Neuronal stem cell (in vitro differentiated cells): ENCODE data around the gene NPHP1.

Source experiments
- DNase-seq: peaks from one replicate; pipeline ENCODE4 v3.0.0-alpha.2; 2013; ENCODE audit warnings: low spot score
- H2AFZ ChIP-seq: one replicate; pipeline ENCODE4 v1.6.1; 2013; ENCODE audit warnings: mild to moderate bottlenecking, low read length, inconsistent platforms
- H2AK5ac ChIP-seq: 2 replicates; pipeline ENCODE4 v1.6.1; 2013; ENCODE audit warnings: low read depth, mild to moderate bottlenecking, inconsistent platforms, low read length, moderate library complexity, mixed read lengths
- H2BK120ac ChIP-seq: 2 replicates; pipeline ENCODE4 v1.6.1; 2013; ENCODE audit warnings: low read depth, mild to moderate bottlenecking, inconsistent platforms, low read length, moderate library complexity, mixed read lengths
- H2BK12ac ChIP-seq: one replicate; pipeline ENCODE4 v1.6.1; 2013; ENCODE audit warnings: low read length, inconsistent platforms
- H2BK15ac ChIP-seq: 2 replicates; pipeline ENCODE4 v1.6.1; 2013; ENCODE audit warnings: mild to moderate bottlenecking, low read length, inconsistent platforms, mixed read lengths
- H2BK5ac ChIP-seq: one replicate; pipeline ENCODE4 v1.6.1; 2013; ENCODE audit warnings: inconsistent platforms, mild to moderate bottlenecking, low read length, moderate library complexity
- H3K14ac ChIP-seq: one replicate; pipeline ENCODE4 v1.6.1; 2013; ENCODE audit warnings: low read length, inconsistent platforms
- H3K18ac ChIP-seq: 2 replicates; pipeline ENCODE4 v1.6.1; 2013; ENCODE audit warnings: low read length, inconsistent platforms
- H3K23ac ChIP-seq: 2 replicates; pipeline ENCODE4 v1.6.1; 2013; ENCODE audit warnings: low read depth, mild to moderate bottlenecking, mixed read lengths, low read length, inconsistent platforms; ENCODE audit not compliant: poor library complexity
- H3K27ac ChIP-seq: replicated peaks from 3 replicates; pipeline ENCODE4 v1.5.1; 2013; ENCODE audit warnings: low read length, inconsistent platforms
- H3K27me3 ChIP-seq, 3 experiments: 2 replicates each; pipeline ENCODE4 v1.6.1; 2013; ENCODE audit warnings: low read length in 3 of 3, mild to moderate bottlenecking in 2 of 3, inconsistent platforms in 1 of 3, low read depth in 1 of 3, mixed read lengths in 1 of 3, moderate library complexity in 1 of 3; ENCODE audit not compliant: control insufficient read depth in 3 of 3, insufficient read depth in 3 of 3
- H3K36me3 ChIP-seq, 2 donors: replicated peaks in 1 of 2; 2 replicates each; pipeline ENCODE4 v1.6.1; 2013; ENCODE audit warnings: low read length in 2 of 2; ENCODE audit not compliant: control insufficient read depth in 2 of 2, insufficient read depth in 2 of 2
- H3K4ac ChIP-seq: 2 replicates; pipeline ENCODE4 v1.6.1; 2013; ENCODE audit warnings: inconsistent platforms, mild to moderate bottlenecking, low read length, moderate library complexity
- H3K4me1 ChIP-seq, 2 donors: 1 replicate in 1 of 2; 2 replicates in 1 of 2; pipeline ENCODE4 v1.6.1; 2013; ENCODE audit warnings: low read length in 2 of 2, low read depth in 1 of 2; ENCODE audit not compliant: control insufficient read depth in 2 of 2, insufficient read depth in 1 of 2
- H3K4me2 ChIP-seq: one replicate; pipeline ENCODE4 v1.6.1; 2013; ENCODE audit warnings: mild to moderate bottlenecking, low read length, inconsistent platforms; ENCODE audit not compliant: insufficient read depth, poor library complexity, severe bottlenecking
- H3K4me3 ChIP-seq, 2 donors: 2 replicates each; pipeline ENCODE4 v1.5.1; 2013; ENCODE audit warnings: low read length in 2 of 2, mild to moderate bottlenecking in 2 of 2, inconsistent platforms in 1 of 2, moderate library complexity in 1 of 2
- H3K79me1 ChIP-seq: one replicate; pipeline ENCODE4 v1.6.1; 2013; ENCODE audit warnings: low read depth, mild to moderate bottlenecking, inconsistent platforms, low read length, moderate library complexity
- H3K9ac ChIP-seq: one replicate; pipeline ENCODE4 v1.6.1; 2013; ENCODE audit warnings: mild to moderate bottlenecking, low read depth, low read length, inconsistent platforms; ENCODE audit not compliant: poor library complexity
- H3K9me3 ChIP-seq, 2 donors: replicated peaks in 1 of 2; 2 replicates each; pipeline versions ENCODE3 to v1.6.1; 2013; ENCODE audit warnings: low read length in 2 of 2, mild to moderate bottlenecking in 2 of 2, inconsistent platforms in 1 of 2, low read depth in 1 of 2, mixed read lengths in 1 of 2, moderate library complexity in 1 of 2; ENCODE audit not compliant: control insufficient read depth in 2 of 2, insufficient read depth in 1 of 2
- H4K8ac ChIP-seq: one replicate; pipeline ENCODE4 v1.6.1; 2013; ENCODE audit warnings: low read depth, mild to moderate bottlenecking, inconsistent platforms, low read length, moderate library complexity
- H4K91ac ChIP-seq: one replicate; pipeline ENCODE4 v1.6.1; 2013; ENCODE audit warnings: low read length, low read depth, mild to moderate bottlenecking, inconsistent platforms; ENCODE audit not compliant: poor library complexity
- WGBS, 2 donors: extraction: QIAGEN DNeasy Blood & Tissue Kit; methylation state at CpG; one replicate each; pipeline ENCODE4 v1.1.7; 2013; ENCODE audit warnings: missing lambda C conversion rate in 2 of 2, mixed read lengths in 1 of 2; ENCODE audit not compliant: insufficient read length in 2 of 2, insufficient replicate concordance in 1 of 2; ENCODE audit errors: extremely low coverage in 2 of 2; 5-methylcytosine and 5-hydroxymethylcytosine counted together

NPHP1 gene

DNA sequence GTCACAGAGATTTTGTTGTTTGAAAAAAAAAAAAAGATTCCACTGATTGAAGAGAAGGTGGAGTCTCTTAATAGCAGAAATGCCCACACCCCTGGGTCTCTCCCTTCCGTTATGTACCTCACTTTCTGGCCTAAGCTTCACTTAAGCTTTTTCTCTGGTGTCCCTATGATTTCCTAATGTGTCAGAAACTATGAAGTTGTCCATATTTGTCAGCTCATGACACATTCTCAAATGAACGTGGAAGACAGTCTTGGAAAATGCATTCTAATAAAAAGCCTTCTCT lies 83.8 kb downstream of the NPHP1 start:
- H3K9ac ChIP-seq = no peak overlapping the region
- no peak overlapping the region for H3K4me2 ChIP-seq
- no CpG with 5 or more reads among the region's 2 CpGs for WGBS, 2 donors

DNA sequence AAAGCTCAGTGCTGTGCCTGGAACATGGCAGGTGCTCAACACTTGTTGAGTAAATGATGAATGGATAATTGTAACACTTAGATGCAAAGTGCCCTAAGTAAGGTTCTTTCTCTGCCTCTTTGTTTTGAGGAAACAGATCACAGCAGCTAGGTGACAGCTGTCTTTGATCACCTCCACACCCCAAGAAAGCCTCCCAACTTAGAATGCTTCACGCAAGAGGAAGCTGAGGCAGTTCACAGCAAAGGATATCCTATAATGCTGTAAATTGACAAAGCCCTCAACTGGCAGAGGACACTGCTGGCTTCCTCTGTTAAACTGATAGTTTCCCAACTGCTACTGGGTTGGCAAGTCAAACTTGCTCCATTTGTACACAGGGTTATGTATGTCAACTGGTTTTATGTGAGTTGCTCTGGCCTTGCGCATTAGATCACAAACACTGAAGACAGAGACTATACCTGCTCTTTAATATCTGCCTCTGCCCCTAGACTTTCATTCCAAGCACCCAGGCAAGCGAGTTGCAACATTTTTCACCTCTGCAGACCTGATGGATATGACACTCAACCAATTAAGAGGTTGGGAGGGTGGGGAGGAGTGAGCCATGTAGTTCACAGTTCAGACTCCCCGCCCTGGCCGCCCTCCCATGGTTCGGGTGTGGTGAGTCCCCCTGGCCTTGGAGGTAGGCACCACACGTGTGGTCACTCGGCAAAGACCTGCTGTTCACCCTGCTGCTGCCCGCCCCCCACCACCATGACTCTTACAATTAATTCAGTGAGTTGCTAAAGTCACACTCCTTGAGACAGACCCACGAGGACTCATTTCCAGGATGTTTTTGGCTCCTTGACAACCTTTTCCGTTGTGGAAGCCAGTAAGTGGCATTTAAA lies 84.4 kb downstream of the NPHP1 start:
- Histone ChIP-seq H2BK15ac (no peak overlapping the region), H2BK5ac (no peak overlapping the region), H3K4me2 (no peak overlapping the region), H4K91ac (no peak overlapping the region), H3K36me3 (no peaks in the 10 kb centered on the region), H3K4me3 (no peak overlapping the region), H3K4ac (no peak overlapping the region), H3K9me3 (peaks cover 0 to 1% of the 10 kb centered on the region in 2 donors), H4K8ac (no peak overlapping the region), H3K79me1 (no peaks in the 10 kb centered on the region), H3K14ac (no peak overlapping the region), H3K23ac (no peak overlapping the region), H3K27ac (no peak overlapping the region), H2BK12ac (no peak overlapping the region), H3K9ac (no peak overlapping the region), H2AFZ (no peak overlapping the region), H2BK120ac (no peak overlapping the region), H2AK5ac (no peak overlapping the region), H3K27me3 (peaks cover 0 to 44% (median 9%) of the 10 kb centered on the region in 3 experiments), H3K18ac (no peak overlapping the region), H3K4me1 (peaks cover under 1 to 7% of the 10 kb centered on the region in 2 donors)
- no CpG with 5 or more reads among the region's 11 CpGs for WGBS, 2 donors
- DNase-seq = no peak

More for the DNA sequence above, 83.8 kb downstream of the NPHP1 start:
- no peak overlapping the region for H3K14ac ChIP-seq
- no peak overlapping the region for H3K27ac ChIP-seq
- H3K4me1 ChIP-seq = peaks cover 0 to 6% of the 10 kb centered on the region in 2 donors
- DNase-seq = no peak
- H3K4me3 ChIP-seq = no peak overlapping the region
- H3K18ac ChIP-seq = no peak overlapping the region
- no peak overlapping the region for H4K91ac ChIP-seq
- H3K4ac ChIP-seq = no peak overlapping the region
- H3K36me3 ChIP-seq = no peaks in the 10 kb centered on the region
- H2BK12ac ChIP-seq = no peak overlapping the region
- H2BK15ac ChIP-seq = no peak overlapping the region
- no peak overlapping the region for H2AK5ac ChIP-seq
- no peak overlapping the region for H2BK120ac ChIP-seq
- H2AFZ ChIP-seq = no peak overlapping the region
- H3K23ac ChIP-seq = no peak overlapping the region
- peaks cover 0 to 38% (median 3%) of the 10 kb centered on the region in 3 experiments for H3K27me3 ChIP-seq
- peaks cover 0 to 1% of the 10 kb centered on the region in 2 donors for H3K9me3 ChIP-seq
- no peaks in the 10 kb centered on the region for H3K79me1 ChIP-seq
- H2BK5ac ChIP-seq = no peak overlapping the region
- no peak overlapping the region for H4K8ac ChIP-seq

DNA sequence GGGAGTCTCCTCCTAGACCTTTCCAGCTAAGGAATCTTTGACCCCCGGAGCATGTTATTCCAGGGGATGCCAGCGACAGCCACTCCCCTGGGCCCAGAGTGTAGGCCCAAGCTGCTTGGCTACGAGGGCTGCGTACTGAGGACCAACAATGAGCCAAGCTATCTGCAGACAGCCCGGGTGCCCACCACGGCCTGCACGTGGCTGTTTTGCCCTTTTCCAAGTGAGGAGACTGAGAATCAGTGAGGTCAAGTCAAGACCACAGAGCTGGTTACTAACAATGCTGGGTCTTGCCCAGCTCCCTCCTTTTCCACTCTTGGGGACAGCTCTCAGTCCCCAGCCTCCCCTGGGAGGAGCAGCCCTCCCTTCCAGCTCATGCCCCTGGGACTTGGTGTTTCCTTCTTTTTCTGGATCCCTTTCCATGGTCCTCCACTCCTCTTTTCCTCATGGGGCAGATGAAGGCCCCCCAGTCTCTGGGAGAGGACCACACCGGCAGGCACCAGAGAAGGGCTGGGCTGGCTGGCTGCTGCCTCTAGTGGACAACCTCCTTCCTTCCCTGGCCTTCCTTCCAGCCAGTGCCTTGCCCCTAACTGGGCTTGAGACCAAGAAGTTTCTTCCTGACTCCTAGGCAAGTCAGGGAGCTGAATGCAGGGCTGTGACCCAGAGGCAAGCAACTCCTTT lies 88.6 kb downstream of the NPHP1 start:
- Histone ChIP-seq H3K4ac (no peak overlapping the region), H3K36me3 (no peaks in the 10 kb centered on the region), H4K91ac (no peak overlapping the region), H3K14ac (peak overlapping the region; percentile 59), H3K79me1 (no peaks in the 10 kb centered on the region), H3K18ac (peak overlapping the region; percentile 61), H3K27me3 (peaks cover 3 to 64% (median 24%) of the 10 kb centered on the region in 3 experiments), H3K4me3 (peak overlapping the region in 1 of 2 donors; percentile 62), H3K4me1 (peaks cover 4 to 8% of the 10 kb centered on the region in 2 donors), H3K23ac (no peak overlapping the region), H2BK15ac (peak overlapping the region; percentile 24), H2AFZ (peak overlapping the region; percentile 76), H2BK120ac (no peak overlapping the region), H3K27ac (no peak overlapping the region), H2BK5ac (no peak overlapping the region), H3K4me2 (peak overlapping the region; percentile 59), H2BK12ac (no peak overlapping the region), H3K9me3 (no peaks in the 10 kb centered on the region), H3K9ac (peak overlapping the region; percentile 13), H4K8ac (no peak overlapping the region), H2AK5ac (no peak overlapping the region)
- no CpG with 5 or more reads among the region's 8 CpGs for WGBS, 2 donors
- no peak for DNase-seq
